Kidney (tissue), 14 donors: ENCODE measurements around the gene P2RX6. TPM values are rescaled to one million over a fixed set of nuclear protein-coding genes. Genes with fewer than 3 reads are reported as not detected.
"Not testable (repeated sequence)": the region's sequence is repeated elsewhere in the genome, so short reads cannot be mapped to it uniquely, and the experiment has no call there.

ENCODE experiments used
- DNase-seq, 5 donors: peaks; one replicate each; pipeline ENCODE4 v3.0.0-alpha.2; 2013 to 2020
- FAIRE-seq: peaks from 2 replicates; lab custom pipeline; 2012; peaks lifted over from hg19 to GRCh38; lab: Jason Lieb, UNC
- H3K27ac ChIP-seq, 2 donors: one replicate each; pipeline ENCODE4 v1.7.0; 2013; ENCODE audit warnings: low read depth in 2 of 2, low read length in 2 of 2, inconsistent platforms in 1 of 2
- H3K27me3 ChIP-seq: one replicate; pipeline ENCODE4 v1.7.1; 2013; ENCODE audit warnings: low read length, inconsistent platforms; ENCODE audit not compliant: control insufficient read depth, insufficient read depth
- H3K36me3 ChIP-seq, 3 donors: one replicate each; pipeline versions ENCODE4 v1.7.0 to v1.7.1; 2013; ENCODE audit warnings: low read length in 3 of 3, control low read depth in 1 of 3, inconsistent platforms in 1 of 3; ENCODE audit not compliant: insufficient read depth in 3 of 3, control insufficient read depth in 2 of 3
- H3K4me1 ChIP-seq, 3 donors: one replicate each; pipeline versions ENCODE4 v1.7.0 to v1.7.1; 2013; ENCODE audit warnings: low read length in 3 of 3, inconsistent platforms in 1 of 3, low read depth in 1 of 3; ENCODE audit not compliant: control insufficient read depth in 2 of 3, insufficient read depth in 2 of 3
- H3K4me3 ChIP-seq, 3 donors: one replicate each; pipeline versions ENCODE4 v1.7.0 to v1.8.1; 2013; ENCODE audit warnings: low read length in 3 of 3, control low read depth in 1 of 3, inconsistent platforms in 1 of 3
- H3K9ac ChIP-seq, 3 donors: one replicate each; pipeline versions ENCODE4 v1.7.0 to v1.7.1; 2013; ENCODE audit warnings: low read length in 3 of 3, control low read depth in 1 of 3, inconsistent platforms in 1 of 3
- H3K9me3 ChIP-seq, 3 donors: one replicate each; pipeline versions ENCODE4 v1.7.0 to v1.7.1; 2013; ENCODE audit warnings: low read length in 3 of 3, control low read depth in 1 of 3, inconsistent platforms in 1 of 3; ENCODE audit not compliant: control insufficient read depth in 2 of 3, insufficient read depth in 1 of 3
- CTCF ChIP-seq: IDR thresholded peaks from 3 replicates; pipeline ENCODE4 v1.5.1; 2012; ENCODE audit warnings: mild to moderate bottlenecking, moderate library complexity, borderline replicate concordance; ENCODE audit not compliant: insufficient read depth; ENCODE audit errors: extremely low read depth
- intact Hi-C: fragments of 100-400 bp; cut with DNase I; formaldehyde crosslinking; loops from one replicate; pipeline ENCODE4 v1.11.1; 2022
- polyA plus RNA-seq: library from polyadenylated mRNA; stranded (reverse); fragments of 350-450 nt; fragmentation: Illumina TruSeq; extraction: RNeasy Lipid Tissue Mini Kit (QIAGEN cat#74804); gene quantifications from one replicate; pipeline ENCODE4 v1.2.3, GENCODE V29; 2014; ENCODE audit warnings: low read depth, low replicate concordance; ENCODE audit not compliant: insufficient read depth
- total RNA-seq: library from RNA; stranded (reverse); fragmentation: NEBNext Ultra II Directional; extraction: Animal tissue kit (Norgen Biotek cat#: 25700); gene quantifications from one replicate; pipeline ENCODE4 v1.2.1, GENCODE V29; 2021
- donor health status: control.
- donor health status: control.
- donor health status: control.
- donor health status: control.
- donor health status: control.
- donor health status: DM: yes; HTN: yes; CAD: no.
- donor health status: Normal renal cell carcinoma (clear cell type).

Gene P2RX6
- total and polyA plus RNA-seq, 2 donors from 2014 or later = 1.0 to 1.6 TPM

DNA sequence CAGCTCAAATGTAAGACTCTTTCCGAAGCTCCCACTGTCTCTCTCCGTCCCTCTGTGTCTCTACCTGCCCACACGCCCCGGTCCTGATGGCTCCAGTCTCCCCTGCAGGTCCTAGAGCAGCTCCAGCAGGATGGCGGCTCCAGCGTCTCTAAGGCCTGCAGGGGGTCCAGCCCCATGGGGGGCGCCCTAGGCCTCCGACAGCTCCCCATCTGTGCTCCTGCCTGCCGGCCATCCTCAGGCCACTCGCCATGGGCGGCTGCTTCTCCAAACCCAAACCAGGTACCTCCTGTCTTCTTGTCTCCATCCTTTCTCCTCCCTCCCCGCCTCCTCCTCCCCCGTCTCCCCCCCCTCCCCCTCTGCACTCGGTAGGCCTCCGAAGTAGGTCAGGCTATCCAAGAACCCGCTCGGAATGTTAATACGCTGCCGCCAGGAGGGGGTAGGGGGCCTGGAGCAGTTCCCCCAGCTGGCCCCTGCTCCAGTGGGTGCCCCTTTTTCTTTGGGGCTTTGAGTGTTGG is 47.2 kb upstream of the P2RX6 start:
- Histone ChIP-seq H3K9ac (no peak overlapping the region), H3K36me3 (no peaks in the 10 kb centered on the region), H3K27me3 (peaks cover 3% of the 10 kb centered on the region), H3K9me3 (no peaks in the 10 kb centered on the region), H3K27ac (no peak overlapping the region), H3K4me3 (no peak overlapping the region), H3K4me1 (peaks cover 0 to 7% (median 0%) of the 10 kb centered on the region in 3 donors)
- no peak for FAIRE-seq
- DNase-seq = no peak
- intact Hi-C loops = no loop called here
- no peak for TF ChIP-seq CTCF

DNA sequence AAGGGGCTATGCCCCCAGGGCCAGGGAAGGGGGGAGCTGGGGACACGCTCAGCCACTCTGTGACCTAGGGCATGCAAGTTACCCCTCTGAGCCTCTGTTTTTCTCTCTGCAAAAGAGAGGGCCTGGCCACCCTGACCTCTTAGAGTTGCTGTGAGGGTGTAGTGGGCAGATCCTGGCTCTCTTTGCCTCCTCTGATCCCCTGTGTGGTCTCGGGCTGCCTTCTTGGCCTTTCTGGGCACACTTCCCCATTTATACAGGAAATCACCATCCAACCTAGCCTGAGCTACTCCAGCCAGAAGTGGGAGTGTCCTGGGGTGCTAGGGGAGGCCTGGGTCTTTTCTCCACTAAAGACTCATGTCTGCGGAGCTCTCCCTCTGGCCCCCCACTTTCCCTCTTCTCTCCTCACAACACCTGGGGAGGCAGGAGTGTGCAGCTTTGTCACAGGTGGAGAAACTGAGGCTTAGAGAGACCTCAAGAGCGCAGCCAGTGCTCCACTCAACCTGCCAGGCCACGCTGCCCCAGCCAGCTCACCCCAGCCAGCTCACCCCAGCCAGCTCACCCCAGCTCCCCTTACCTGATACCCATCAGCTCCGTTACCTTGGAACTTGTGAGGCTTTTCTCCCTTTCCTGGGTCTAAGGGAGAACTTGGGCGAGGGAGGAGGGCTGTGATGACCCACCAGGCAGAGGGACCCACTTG is 46.5 kb upstream of the P2RX6 start:
- H3K9ac ChIP-seq = no peak overlapping the region
- peaks cover 0 to 7% (median 0%) of the 10 kb centered on the region in 3 donors for H3K4me1 ChIP-seq
- no peak overlapping the region for H3K4me3 ChIP-seq
- H3K9me3 ChIP-seq = no peaks in the 10 kb centered on the region
- no peak for DNase-seq
- H3K27ac ChIP-seq = no peak overlapping the region
- H3K27me3 ChIP-seq = peaks cover 3% of the 10 kb centered on the region
- H3K36me3 ChIP-seq = no peaks in the 10 kb centered on the region
- intact Hi-C loops = no loop called here
- TF ChIP-seq CTCF = no peak
- no peak for FAIRE-seq

DNA sequence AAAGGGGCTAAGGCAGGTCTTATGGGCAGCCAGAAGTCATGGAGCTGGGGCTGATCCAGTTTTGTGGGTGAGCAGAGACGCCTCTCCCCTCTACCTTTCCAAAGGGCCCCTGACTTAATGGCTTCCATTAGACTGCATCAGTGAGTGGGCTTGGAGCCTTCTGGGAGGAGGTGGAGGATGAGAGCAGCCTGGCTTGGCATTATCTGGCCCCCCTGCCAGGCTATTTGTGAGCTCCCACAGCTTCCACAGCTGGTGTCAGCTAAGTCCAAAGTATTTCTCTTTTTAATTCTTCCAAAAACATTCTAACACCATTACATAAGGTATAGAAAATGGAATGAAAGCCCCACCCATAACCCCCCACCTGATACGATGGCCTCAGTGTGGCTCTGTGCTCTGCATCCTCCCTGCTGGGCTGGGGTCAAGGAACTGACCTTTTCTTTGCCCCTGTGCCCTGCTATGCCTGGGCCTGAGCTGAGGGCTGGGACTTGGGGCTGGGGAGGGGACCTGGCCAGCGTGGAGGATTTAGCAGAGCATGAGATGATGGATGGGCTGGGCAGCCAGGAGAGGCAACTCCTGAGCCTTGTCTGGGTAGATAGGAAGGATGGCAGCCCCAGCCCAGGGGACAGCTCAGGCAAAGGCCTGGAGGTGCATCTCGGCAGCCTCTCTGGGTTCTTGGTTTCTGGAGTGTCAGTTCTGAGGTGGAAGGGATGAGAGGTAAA is 43.9 kb upstream of the P2RX6 start:
- FAIRE-seq = no peak
- H3K36me3 ChIP-seq = no peaks in the 10 kb centered on the region
- no peak for DNase-seq
- H3K4me3 ChIP-seq = no peak overlapping the region
- no peak overlapping the region for H3K9ac ChIP-seq
- no peaks in the 10 kb centered on the region for H3K27me3 ChIP-seq
- H3K9me3 ChIP-seq = no peaks in the 10 kb centered on the region
- no peaks in the 10 kb centered on the region for H3K4me1 ChIP-seq
- H3K27ac ChIP-seq = no peak overlapping the region
- intact Hi-C loops = no loop called here
- no peak for TF ChIP-seq CTCF

DNA sequence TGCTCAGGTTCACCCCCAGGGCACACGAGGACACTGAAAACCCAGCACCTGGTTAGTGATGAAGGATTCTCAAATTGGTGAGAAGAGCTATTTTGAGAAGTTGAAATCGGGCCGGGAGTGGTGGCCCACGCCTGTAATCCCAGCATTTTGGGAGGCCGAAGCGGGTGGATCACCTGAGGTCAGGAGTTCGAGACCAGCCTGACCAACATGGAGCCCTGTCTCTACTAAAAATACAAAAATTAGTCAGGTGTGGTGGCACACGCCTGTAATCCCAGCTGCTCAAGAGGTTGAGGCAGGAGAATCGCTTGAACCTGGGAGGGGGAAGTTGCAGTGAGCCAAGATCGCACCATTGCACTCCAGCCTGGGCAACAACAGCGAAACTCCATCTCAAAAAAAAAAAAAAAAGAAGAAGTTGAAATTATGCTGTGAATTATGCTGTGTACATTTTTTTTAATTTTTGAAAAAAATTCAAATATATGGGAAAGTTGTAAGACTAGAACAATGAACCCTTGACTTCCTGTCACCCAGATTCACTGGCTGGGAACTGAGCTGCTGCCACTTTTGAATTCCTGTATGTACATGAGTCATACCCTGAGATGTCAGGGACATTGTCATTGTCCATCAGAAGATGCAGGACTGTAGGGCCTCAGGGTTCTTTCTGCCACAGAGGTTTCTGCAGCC is 42.8 kb upstream of the P2RX6 start:
- H3K27me3 ChIP-seq, H3K4me1 ChIP-seq, H3K4me3 ChIP-seq, H3K9me3 ChIP-seq, intact Hi-C loops, DNase-seq, H3K9ac ChIP-seq, FAIRE-seq, H3K27ac ChIP-seq, H3K36me3 ChIP-seq: not testable (repeated sequence)
